Astrocyte (in vitro differentiated cells and primary cell): Measurements from ENCODE around the gene UQCRC2. TPM values are rescaled to one million over a fixed set of nuclear protein-coding genes. Genes with fewer than 3 reads are reported as not detected.

Experiments used
- DNase-seq: peaks from one replicate; pipeline ENCODE4 v3.0.0-alpha.2; 2010; ENCODE audit warnings: low read depth
- FAIRE-seq: peaks from 2 replicates; lab custom pipeline; 2011; peaks lifted over from hg19 to GRCh38; lab: Jason Lieb, UNC
- H2AFZ ChIP-seq: 2 replicates; pipeline ENCODE4 v1.6.0; 2012; ENCODE audit warnings: low read depth, low read length, inconsistent platforms
- H3K27ac ChIP-seq: 2 replicates; pipeline ENCODE4 v1.5.1; 2011; ENCODE audit warnings: low read depth, low read length, inconsistent platforms
- H3K27me3 ChIP-seq: 2 replicates; pipeline ENCODE4 v1.6.0; 2011; ENCODE audit warnings: low read length, inconsistent platforms; ENCODE audit not compliant: insufficient read depth
- H3K36me3 ChIP-seq: 2 replicates; pipeline ENCODE4 v1.5.1; 2011; ENCODE audit warnings: low read length, inconsistent platforms; ENCODE audit not compliant: insufficient read depth
- H3K4me1 ChIP-seq: 2 replicates; pipeline ENCODE4 v1.5.1; 2011; ENCODE audit warnings: low read length, inconsistent platforms; ENCODE audit not compliant: insufficient read depth
- H3K4me2 ChIP-seq: 2 replicates; pipeline ENCODE4 v1.6.0; 2012; ENCODE audit warnings: low read length, inconsistent platforms
- H3K4me3 ChIP-seq: 2 replicates; pipeline ENCODE4 v1.5.1; 2011; ENCODE audit warnings: low read depth, mild to moderate bottlenecking, low read length, inconsistent platforms; ENCODE audit not compliant: insufficient read depth
- H3K79me2 ChIP-seq: 2 replicates; pipeline ENCODE4 v1.6.0; 2012; ENCODE audit warnings: mild to moderate bottlenecking, low read length, inconsistent platforms; ENCODE audit not compliant: insufficient read depth
- H3K9ac ChIP-seq: 2 replicates; pipeline ENCODE4 v1.6.0; 2012; ENCODE audit warnings: mild to moderate bottlenecking, low read length, inconsistent platforms
- H3K9me3 ChIP-seq: 2 replicates; pipeline ENCODE4 v1.5.1; 2012; ENCODE audit warnings: low read depth, mild to moderate bottlenecking, low read length, inconsistent platforms; ENCODE audit not compliant: insufficient read depth
- H4K20me1 ChIP-seq: 2 replicates; pipeline ENCODE4 v1.6.0; 2012; ENCODE audit warnings: low read length, inconsistent platforms; ENCODE audit not compliant: insufficient read depth
- H3K27ac Mint-ChIP-seq: one replicate; pipeline ENCODE4 v1.8.0; 2021; ENCODE audit warnings: mild to moderate bottlenecking, mixed read lengths; ENCODE audit not compliant: unreplicated experiment
- H3K27me3 Mint-ChIP-seq: one replicate; pipeline ENCODE4 v1.8.0; 2021; ENCODE audit warnings: low read depth, mixed read lengths; ENCODE audit not compliant: unreplicated experiment
- H3K36me3 Mint-ChIP-seq: one replicate; pipeline ENCODE4 v1.8.0; 2021; ENCODE audit warnings: low read depth, mixed read lengths; ENCODE audit not compliant: unreplicated experiment
- H3K4me1 Mint-ChIP-seq: one replicate; pipeline ENCODE4 v1.8.0; 2021; ENCODE audit warnings: low read depth, mixed read lengths; ENCODE audit not compliant: unreplicated experiment
- H3K4me3 Mint-ChIP-seq: one replicate; pipeline ENCODE4 v1.8.0; 2021; ENCODE audit warnings: mild to moderate bottlenecking, moderate library complexity, mixed read lengths; ENCODE audit not compliant: unreplicated experiment
- H3K9me3 Mint-ChIP-seq: one replicate; pipeline ENCODE4 v1.8.0; 2021; ENCODE audit warnings: mild to moderate bottlenecking, mixed read lengths; ENCODE audit not compliant: unreplicated experiment
- CTCF ChIP-seq: IDR thresholded peaks from 2 replicates; pipeline ENCODE4 v1.5.1; 2011; ENCODE audit warnings: low read depth, mild to moderate bottlenecking, inconsistent platforms, low read length, moderate library complexity; ENCODE audit not compliant: insufficient read depth
- EZH2 ChIP-seq: IDR thresholded peaks from 2 replicates; pipeline ENCODE4 v1.6.1; 2012; ENCODE audit warnings: mild to moderate bottlenecking, low read length, inconsistent platforms; ENCODE audit not compliant: insufficient read depth
- total RNA-seq: library from RNA; stranded (reverse); gene quantifications from 2 replicates; pipeline ENCODE4 v1.2.1, GENCODE V29; 2021

The UQCRC2 gene
- total RNA-seq, 1 donor from 2014 or later, result 169 TPM

GRCh38 chr16:21963887-21964286 lies 10.7 kb downstream of the UQCRC2 start:
- no peaks in the 10 kb centered on the region for H3K4me1 Mint-ChIP-seq
- Histone ChIP-seq H3K79me2 (no peaks in the 10 kb centered on the region), H3K27me3 (no peaks in the 10 kb centered on the region), H2AFZ (no peak overlapping the region), H3K4me2 (no peak overlapping the region), H3K27ac (no peak overlapping the region), H3K9ac (no peak overlapping the region), H3K4me3 (no peak overlapping the region), H3K9me3 (no peaks in the 10 kb centered on the region), H4K20me1 (peaks cover 6% of the 10 kb centered on the region), H3K4me1 (no peaks in the 10 kb centered on the region), H3K36me3 (peaks cover 84% of the 10 kb centered on the region)
- no peak overlapping the region for H3K27ac Mint-ChIP-seq
- H3K27me3 Mint-ChIP-seq, result no peaks in the 10 kb centered on the region
- H3K4me3 Mint-ChIP-seq, result no peak overlapping the region
- H3K9me3 Mint-ChIP-seq, result no peaks in the 10 kb centered on the region
- FAIRE-seq (no peak), DNase-seq (no peak)
- TF ChIP-seq CTCF (no peak), EZH2 (no peak)
- H3K36me3 Mint-ChIP-seq, result peaks cover 16% of the 10 kb centered on the region

GRCh38 chr16:21964353-21964752 lies 11.2 kb downstream of the UQCRC2 start:
- peaks cover 16% of the 10 kb centered on the region for H3K36me3 Mint-ChIP-seq
- no peak overlapping the region for H3K27ac Mint-ChIP-seq
- peaks cover 84% of the 10 kb centered on the region for H3K36me3 ChIP-seq
- H4K20me1 ChIP-seq, result peaks cover 4% of the 10 kb centered on the region
- H3K27me3 Mint-ChIP-seq, result no peaks in the 10 kb centered on the region
- H3K79me2 ChIP-seq, result no peaks in the 10 kb centered on the region
- no peak overlapping the region for H3K4me2 ChIP-seq
- no peak overlapping the region for H3K4me3 Mint-ChIP-seq
- TF ChIP-seq EZH2, result no peak
- TF ChIP-seq CTCF, result no peak
- no peaks in the 10 kb centered on the region for H3K9me3 Mint-ChIP-seq
- H3K27me3 ChIP-seq, result no peaks in the 10 kb centered on the region
- H3K27ac ChIP-seq, result no peak overlapping the region
- no peaks in the 10 kb centered on the region for H3K4me1 Mint-ChIP-seq
- FAIRE-seq (no peak), DNase-seq (no peak)
- no peak overlapping the region for H3K4me3 ChIP-seq
- no peaks in the 10 kb centered on the region for H3K4me1 ChIP-seq
- no peak overlapping the region for H3K9ac ChIP-seq
- H2AFZ ChIP-seq, result no peak overlapping the region
- H3K9me3 ChIP-seq, result no peaks in the 10 kb centered on the region

- Mint-ChIP-seq H3K4me3 (no peak overlapping the region), H3K36me3 (peaks cover 6% of the 10 kb centered on the region), H3K4me1 (no peaks in the 10 kb centered on the region), H3K9me3 (no peaks in the 10 kb centered on the region), H3K27ac (no peak overlapping the region), H3K27me3 (no peaks in the 10 kb centered on the region)
- TF ChIP-seq EZH2 (no peak), CTCF (no peak)
- H3K9ac ChIP-seq, result no peak overlapping the region
- no peak for DNase-seq
- no peak overlapping the region for H3K4me3 ChIP-seq
- H3K36me3 ChIP-seq, result peaks cover 80% of the 10 kb centered on the region
- H3K9me3 ChIP-seq, result no peaks in the 10 kb centered on the region
- no peak overlapping the region for H3K27ac ChIP-seq
- H3K4me2 ChIP-seq, result no peak overlapping the region
- no peaks in the 10 kb centered on the region for H3K4me1 ChIP-seq
- no peak overlapping the region for H2AFZ ChIP-seq
- peaks cover 6% of the 10 kb centered on the region for H4K20me1 ChIP-seq
- no peaks in the 10 kb centered on the region for H3K79me2 ChIP-seq
- FAIRE-seq, result no peak
- H3K27me3 ChIP-seq, result no peaks in the 10 kb centered on the region
Observed at GRCh38 chr16:21971856-21972255, 18.7 kb downstream of the UQCRC2 start.
